Tibial nerve (tissue), 4 donors: ENCODE results near the gene SYTL1. TPM values are rescaled to one million over a fixed set of nuclear protein-coding genes. Genes with fewer than 3 reads are reported as not detected.

ENCODE experiments used
- DNase-seq, 2 donors: peaks; one replicate each; pipeline ENCODE4 v3.0.0-alpha.2; 2019; ENCODE audit warnings: low spot score in 2 of 2
- H3K27ac ChIP-seq, 4 donors: fragments of 200-600 bp; sonication (generic) in 3 of 4; one replicate each; pipeline ENCODE4 v1.5.1; 2017 to 2019; ENCODE audit warnings: mild to moderate bottlenecking in 1 of 4
- H3K27me3 ChIP-seq, 2 donors: fragments of 200-600 bp; sonication (generic) in 1 of 2; one replicate each; pipeline versions ENCODE4 v1.5.1 to v1.6.0; 2017 to 2019
- H3K36me3 ChIP-seq, 3 donors: fragments of 200-600 bp; sonication (generic); one replicate each; pipeline ENCODE4 v1.5.1; 2018 to 2019
- H3K4me1 ChIP-seq, 4 donors: fragments of 200-600 bp; sonication (generic) in 3 of 4; one replicate each; pipeline ENCODE4 v1.5.1; 2017 to 2019
- H3K4me3 ChIP-seq, 4 donors: fragments of 200-600 bp; sonication (generic) in 3 of 4; one replicate each; pipeline ENCODE4 v1.5.1; 2017 to 2019; ENCODE audit warnings: mild to moderate bottlenecking in 1 of 4, moderate library complexity in 1 of 4
- H3K9me3 ChIP-seq, 4 donors: fragments of 200-600 bp; sonication (generic) in 3 of 4; one replicate each; pipeline ENCODE4 v1.5.1; 2017 to 2019
- CTCF ChIP-seq, 5 experiments: fragments of 200-600 bp in 3 of 5; fragments of 450-650 bp in 2 of 5; sonication (generic) in 3 of 5; IDR thresholded peaks; one replicate each; pipeline ENCODE4 v1.5.1; 2016 to 2019; ENCODE audit warnings: antibody characterized with exemption in 5 of 5, mild to moderate bottlenecking in 3 of 5, moderate library complexity in 2 of 5
- EP300 ChIP-seq, 2 donors: sonication (generic); formaldehyde crosslinking; IDR thresholded peaks; one replicate each; pipeline ENCODE4 v1.6.1; 2017; ENCODE audit warnings: antibody characterized with exemption in 2 of 2, mild to moderate bottlenecking in 1 of 2
- POLR2A ChIP-seq, 2 donors: fragments of 450-650 bp; IDR thresholded peaks; one replicate each; pipeline ENCODE4 v1.6.1; 2017; ENCODE audit warnings: antibody characterized with exemption in 2 of 2, mild to moderate bottlenecking in 2 of 2, moderate library complexity in 2 of 2
- WGBS, 2 donors: methylation state at CpG; one replicate each; pipeline ENCODE4 v1.1.5; 2018; 5-methylcytosine and 5-hydroxymethylcytosine counted together
- total RNA-seq, 4 donors: library from RNA; depleted of rRNA; stranded (reverse); fragments of >200 nt; gene quantifications; one replicate each; pipeline ENCODE4 v1.1.0, GENCODE V29; 2016

SYTL1 gene
- total RNA-seq, 4 donors from 2014 or later: 1.2 to 2.7 (median 1.7) TPM

DNA sequence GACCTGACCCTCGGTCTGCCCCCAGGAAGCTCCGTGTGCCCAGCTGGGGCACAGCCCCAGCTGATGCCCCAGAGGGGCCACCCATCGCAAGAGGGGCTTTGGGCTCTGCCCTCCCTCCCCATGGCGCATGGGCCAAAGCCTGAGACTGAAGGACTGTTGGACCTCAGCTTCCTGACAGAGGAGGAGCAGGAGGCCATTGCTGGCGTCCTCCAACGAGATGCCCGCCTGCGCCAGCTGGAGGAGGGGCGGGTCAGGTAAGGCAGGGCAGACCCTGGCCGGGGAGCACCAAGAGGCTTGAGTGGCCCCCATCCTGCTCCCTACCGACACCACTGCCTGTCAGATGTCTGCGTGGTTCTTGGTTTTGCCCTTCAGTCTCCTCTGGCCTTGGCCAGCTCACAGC lies 3.5 kb downstream of the SYTL1 start:
- Histone ChIP-seq H3K27me3 (peaks cover 0 to 15% of the 10 kb centered on the region in 2 donors), H3K27ac (no peak overlapping the region), H3K36me3 (no peaks in the 10 kb centered on the region), H3K4me3 (no peak overlapping the region), H3K9me3 (no peaks in the 10 kb centered on the region), H3K4me1 (peaks cover 0 to 26% (median 15%) of the 10 kb centered on the region in 4 donors)
- TF ChIP-seq CTCF (IDR thresholded peaks at IDR 0.05) (no peak), POLR2A (IDR thresholded peaks at IDR 0.05) (no peak), EP300 (IDR thresholded peaks at IDR 0.05) (no peak)
- no peak for DNase-seq
- 89 to 92% methylated on average over 11 to 12 of the region's 12 CpGs for WGBS, 2 donors

- WGBS, 2 donors: 92% methylated on average over 8 of the region's 8 CpGs
- Histone ChIP-seq H3K27ac (no peak overlapping the region), H3K4me3 (no peak overlapping the region), H3K9me3 (no peaks in the 10 kb centered on the region), H3K27me3 (peaks cover 0 to 19% of the 10 kb centered on the region in 2 donors), H3K36me3 (no peaks in the 10 kb centered on the region), H3K4me1 (peaks cover 0 to 36% (median 25%) of the 10 kb centered on the region in 4 donors)
- TF ChIP-seq POLR2A (IDR thresholded peaks at IDR 0.05): no peak
- no peak for TF ChIP-seq EP300 (IDR thresholded peaks at IDR 0.05)
- TF ChIP-seq CTCF (IDR thresholded peaks at IDR 0.05): no peak
- DNase-seq: no peak
Measured at GRCh38 chr1:27346357-27346756, 4.5 kb downstream of the SYTL1 start.

- WGBS, 2 donors: 69 to 85% methylated on average over 12 to 13 of the region's 14 CpGs
- TF ChIP-seq EP300 (IDR thresholded peaks at IDR 0.05): no peak
- TF ChIP-seq CTCF (IDR thresholded peaks at IDR 0.05): no peak
- TF ChIP-seq POLR2A (IDR thresholded peaks at IDR 0.05): no peak
- DNase-seq: no peak
- H3K27ac ChIP-seq: no peak overlapping the region
- no peaks in the 10 kb centered on the region for H3K36me3 ChIP-seq
- no peaks in the 10 kb centered on the region for H3K9me3 ChIP-seq
- peaks cover 0 to 19% of the 10 kb centered on the region in 2 donors for H3K27me3 ChIP-seq
- peaks cover 0 to 31% (median 24%) of the 10 kb centered on the region in 4 donors for H3K4me1 ChIP-seq
- H3K4me3 ChIP-seq: no peak overlapping the region
Measured at GRCh38 chr1:27346991-27347624, 5.3 kb downstream of the SYTL1 start.

- no peaks in the 10 kb centered on the region for H3K9me3 ChIP-seq
- no peak for TF ChIP-seq POLR2A (IDR thresholded peaks at IDR 0.05)
- H3K4me3 ChIP-seq: peak overlapping the region; percentile 15 to 54 (median 35)
- H3K27me3 ChIP-seq: peaks cover 0 to 19% of the 10 kb centered on the region in 2 donors
- DNase-seq: no peak
- H3K36me3 ChIP-seq: peaks cover 0 to 14% (median 0%) of the 10 kb centered on the region in 3 donors
- H3K4me1 ChIP-seq: peaks cover 0 to 29% (median 24%) of the 10 kb centered on the region in 4 donors
- peak overlapping the region in 1 of 4 donors; percentile 19 for H3K27ac ChIP-seq
- 23% methylated on average over 36 to 39 of the region's 51 CpGs for WGBS, 2 donors
Measured at GRCh38 chr1:27348861-27349783, 7.3 kb downstream of the SYTL1 start.

GRCh38 chr1:27349784-27350662 lies 8.2 kb downstream of the SYTL1 start:
- Histone ChIP-seq H3K27me3 (peaks cover 0 to 19% of the 10 kb centered on the region in 2 donors), H3K4me1 (peaks cover 0 to 29% (median 24%) of the 10 kb centered on the region in 4 donors), H3K27ac (peak overlapping the region in 1 of 4 donors; percentile 19), H3K9me3 (no peaks in the 10 kb centered on the region), H3K4me3 (peak overlapping the region; percentile 15 to 54 (median 35)), H3K36me3 (peaks cover 0 to 23% (median 0%) of the 10 kb centered on the region in 3 donors)
- TF ChIP-seq POLR2A (IDR thresholded peaks at IDR 0.05) (no peak), CTCF (IDR thresholded peaks at IDR 0.05) (peak in 2 of 5 experiments; percentile 6 to 24), EP300 (IDR thresholded peaks at IDR 0.05) (no peak)
- 5 to 18% methylated on average over 10 to 61 of the region's 84 CpGs for WGBS, 2 donors
- DNase-seq: no peak
